ENCODE measurements around the gene PAPPA.

The PAPPA gene

GRCh38 chr9:116152941-116153764, 438 bp upstream of the PAPPA start:
- DNase-seq (ENCODE audit: low read depth in 2 of 2), result no peak

DNA sequence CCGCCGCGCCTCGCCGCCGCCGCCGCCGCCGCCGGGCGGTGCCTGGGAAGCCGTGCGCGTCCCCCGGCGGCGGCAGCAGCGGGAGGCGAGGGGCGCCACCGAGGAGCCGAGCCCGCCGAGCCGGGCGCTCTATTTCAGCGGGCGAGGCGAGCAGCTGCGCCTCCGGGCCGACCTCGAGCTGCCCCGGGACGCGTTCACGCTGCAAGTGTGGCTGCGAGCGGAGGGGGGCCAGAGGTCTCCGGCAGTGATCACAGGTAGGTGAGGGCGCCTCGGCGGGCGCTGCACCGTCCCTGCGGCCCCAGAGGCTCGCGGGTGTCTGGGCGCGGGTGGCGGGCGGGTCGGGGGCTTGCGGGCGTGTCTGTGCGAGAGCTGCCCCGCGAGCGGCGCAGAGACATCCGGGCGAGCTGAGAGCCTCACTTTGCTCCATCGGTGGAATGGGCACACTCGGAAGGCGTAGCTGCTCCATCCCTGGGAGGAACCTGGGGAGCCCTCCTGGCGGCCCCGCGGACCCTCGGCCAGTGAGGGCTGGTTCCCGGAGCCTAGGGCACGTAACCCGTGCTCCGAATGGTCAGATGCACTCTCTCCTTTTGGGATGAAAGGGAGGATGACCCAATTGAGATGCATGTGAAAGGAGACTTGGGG, 864 bp downstream of the PAPPA start:
- DNase-seq (ENCODE audit: low read depth in 2 of 2), result no peak

- no peak for DNase-seq (ENCODE audit: low read depth in 2 of 2)
Observed at GRCh38 chr9:116154976-116155697, 1.5 kb downstream of the PAPPA start.

DNA sequence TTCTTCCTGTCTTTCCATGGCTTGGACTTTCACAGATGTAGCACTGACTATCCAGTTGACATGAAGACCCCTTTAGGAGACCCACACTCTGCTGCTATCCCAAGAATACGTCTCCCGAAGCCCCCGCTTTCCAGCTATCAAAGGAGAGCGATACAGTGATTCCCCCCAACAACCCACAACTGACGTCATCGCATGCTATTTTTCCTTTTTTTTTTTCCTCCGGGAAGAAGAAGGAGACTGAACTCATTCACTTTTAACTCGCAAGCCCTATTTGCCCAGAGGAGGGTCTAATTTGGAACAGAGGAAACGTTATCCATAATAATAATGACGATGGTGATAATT, 2.1 kb downstream of the PAPPA start:
- no peak for DNase-seq (ENCODE audit: low read depth in 2 of 2)

DNA sequence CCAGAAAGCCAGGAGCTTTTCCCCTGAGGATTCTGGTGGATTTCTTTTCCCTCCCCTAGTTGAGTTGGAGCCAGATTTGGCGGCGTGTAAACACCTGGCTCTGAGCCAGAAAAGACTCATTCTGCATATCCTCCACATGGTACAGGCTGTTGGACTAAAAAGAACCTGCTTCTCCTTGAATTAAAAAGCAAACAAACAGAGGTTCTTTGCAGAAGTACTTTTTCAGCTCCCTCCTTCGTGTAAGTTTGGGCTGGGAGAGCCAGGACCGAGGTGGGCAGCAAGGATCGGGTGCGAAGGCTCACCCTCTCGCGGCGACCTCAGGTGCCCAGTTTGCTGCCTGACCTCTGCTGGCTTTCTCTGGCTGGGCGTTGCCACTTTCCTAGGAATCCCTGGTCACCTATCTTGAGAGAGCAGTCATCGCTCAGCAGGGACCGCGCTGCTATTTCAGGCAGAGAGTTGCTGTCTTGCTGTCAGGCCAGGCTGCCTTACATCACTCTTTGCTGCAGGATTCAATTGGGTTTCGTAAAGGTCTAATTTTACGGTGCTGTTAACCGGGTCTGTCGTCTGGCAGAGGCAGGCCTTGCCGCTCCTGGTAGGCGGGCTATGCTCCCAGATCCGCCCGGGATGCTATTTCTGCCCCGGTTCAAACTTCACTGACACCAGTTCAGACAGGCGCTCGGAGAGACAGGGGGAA, 3.2 kb downstream of the PAPPA start:
- no peak for DNase-seq (ENCODE audit: low read depth in 2 of 2)

DNA sequence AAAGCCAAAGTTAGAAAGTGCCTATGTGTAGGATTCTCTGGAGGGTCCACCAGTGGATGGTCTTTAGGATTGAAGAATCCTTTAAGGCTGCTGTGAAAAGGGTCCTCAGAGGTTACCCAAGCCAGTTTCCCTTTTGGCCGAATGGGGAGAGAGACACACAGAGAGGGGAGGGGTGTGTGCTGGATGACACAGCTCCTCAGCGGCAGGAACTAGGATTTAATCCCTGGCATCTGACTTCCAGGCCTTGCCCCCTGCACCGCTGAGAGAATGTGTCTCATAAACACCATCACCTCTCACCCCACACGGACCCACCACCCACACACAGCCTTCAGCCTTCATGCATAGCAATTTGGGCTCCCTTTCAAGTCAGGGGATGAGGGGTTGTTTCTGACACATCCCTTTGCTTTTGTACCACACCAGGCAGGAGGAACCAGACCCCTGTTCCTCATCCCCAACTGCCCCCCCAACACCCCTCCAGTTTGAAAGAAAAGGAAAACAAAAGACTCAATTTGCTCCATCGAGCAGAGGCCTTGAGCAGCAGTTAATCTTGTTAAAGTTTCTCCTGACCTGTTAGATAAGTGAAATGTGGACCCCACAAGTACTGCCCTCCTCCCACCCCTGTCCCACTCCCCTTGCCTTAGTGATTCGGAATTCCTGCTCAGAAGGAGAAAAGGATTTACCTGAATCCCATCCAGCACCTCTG, 4.0 kb downstream of the PAPPA start:
- DNase-seq (ENCODE audit: low read depth in 2 of 2), result no peak

DNA sequence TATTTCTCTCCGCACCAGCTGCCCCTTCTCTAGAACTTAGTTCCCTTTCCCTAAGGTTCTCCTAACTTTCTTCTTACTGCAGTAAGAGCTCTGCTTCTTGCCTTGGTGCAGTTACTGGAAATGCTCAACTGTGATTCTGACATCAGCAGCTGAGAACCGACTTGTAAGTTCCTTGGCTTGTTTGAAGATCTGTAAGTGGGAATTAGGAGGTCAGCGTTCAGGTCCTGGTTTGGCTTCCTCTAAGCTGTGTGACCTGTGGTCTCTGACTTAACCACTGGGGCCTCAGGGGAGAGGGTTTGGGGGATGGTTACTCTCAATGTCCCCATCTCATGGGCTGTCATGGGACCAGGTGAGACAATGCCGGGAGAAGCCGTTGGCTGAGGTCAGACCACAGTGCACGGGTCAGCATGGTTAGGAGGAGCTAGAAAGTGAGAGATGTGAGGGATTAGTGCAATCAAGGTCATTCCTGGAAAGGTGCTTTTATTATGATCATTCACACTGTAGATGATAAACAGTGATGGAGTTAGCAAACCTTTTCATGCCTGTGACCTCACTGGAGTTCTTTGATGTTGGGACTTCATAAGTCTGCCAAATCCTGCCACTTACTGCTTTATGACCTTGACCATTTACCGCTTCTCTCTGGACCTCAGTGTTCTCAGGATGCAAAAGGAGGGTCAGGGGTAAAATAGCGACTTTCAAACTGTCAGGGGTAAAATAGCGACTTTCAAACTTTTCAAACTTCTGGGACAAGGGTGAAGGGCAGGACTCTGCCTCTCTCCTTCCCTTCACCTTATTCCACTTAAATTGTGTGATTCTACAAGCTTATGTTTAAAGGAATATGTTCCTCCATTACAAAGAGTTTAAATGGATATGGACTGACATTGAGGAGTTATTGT, 7.3 kb downstream of the PAPPA start:
- no peak for DNase-seq (ENCODE audit: low read depth in 2 of 2)

GRCh38 chr9:116162241-116162781, 8.7 kb downstream of the PAPPA start:
- DNase-seq (ENCODE audit: low read depth in 2 of 2), result no peak

- no peak for DNase-seq (ENCODE audit: low read depth in 2 of 2)
Observed at GRCh38 chr9:116163293-116164055, 9.9 kb downstream of the PAPPA start.

DNA sequence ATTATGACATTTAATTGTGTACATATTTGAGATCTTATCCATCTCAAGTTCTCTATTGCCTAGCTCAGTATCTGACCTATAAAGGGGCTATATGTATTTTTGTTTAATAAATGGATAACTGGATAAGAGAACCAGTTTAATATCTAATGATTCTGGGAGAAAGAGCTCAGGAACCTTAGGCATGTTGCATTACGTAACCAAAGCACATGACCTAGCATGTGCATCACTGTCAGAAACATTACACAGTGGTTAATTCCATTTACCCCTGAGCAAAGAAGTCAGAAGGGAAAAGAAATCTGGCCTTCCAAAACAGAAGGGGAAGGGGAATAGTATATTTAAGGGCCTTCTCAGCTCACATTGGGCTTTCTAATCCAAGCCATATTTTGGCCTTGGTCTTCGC, 12.3 kb downstream of the PAPPA start:
- DNase-seq (ENCODE audit: low read depth in 2 of 2), result no peak

GRCh38 chr9:116166713-116167112, 13.1 kb downstream of the PAPPA start:
- no peak for DNase-seq (ENCODE audit: low read depth in 2 of 2)

DNA sequence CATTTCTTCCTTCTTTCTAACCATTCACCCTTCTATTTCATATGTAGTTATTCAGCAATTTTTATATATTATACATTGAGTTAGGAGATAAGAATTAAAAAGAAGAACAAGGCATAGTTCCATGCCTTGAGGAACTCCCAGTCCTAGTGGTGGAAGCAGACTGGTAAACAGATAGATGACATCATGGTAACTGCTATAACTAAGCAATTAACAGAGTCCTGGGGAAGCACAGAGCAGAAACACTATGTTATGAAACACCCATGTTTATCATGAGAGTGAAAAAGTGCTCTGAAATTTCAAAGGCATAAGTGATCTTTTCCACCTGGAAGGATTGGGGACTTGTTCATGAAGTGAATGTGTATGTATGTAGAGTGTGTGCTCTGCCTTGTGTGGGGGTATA, 14.6 kb downstream of the PAPPA start:
- DNase-seq (ENCODE audit: low read depth in 2 of 2), result no peak

DNA sequence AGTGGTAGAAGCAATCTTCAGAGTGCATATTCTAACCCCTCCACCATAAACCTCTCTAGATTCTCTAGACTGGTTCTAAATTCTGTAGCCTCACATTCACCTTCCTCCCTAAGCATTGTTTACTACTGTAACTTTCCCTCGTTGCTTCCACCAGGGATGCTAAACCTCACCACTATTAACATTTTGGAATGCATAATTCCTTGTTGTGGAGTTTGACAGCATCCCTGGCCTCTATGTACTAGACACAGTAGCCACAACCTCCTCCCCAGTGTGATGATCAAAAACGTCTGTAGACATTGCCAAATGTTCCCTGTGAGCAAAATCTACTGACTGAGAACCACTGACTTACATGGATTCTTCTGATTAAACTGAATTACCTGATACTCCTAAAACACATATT, 18.6 kb downstream of the PAPPA start:
- DNase-seq (ENCODE audit: low read depth in 2 of 2), result no peak

GRCh38 chr9:116174347-116174746, 20.8 kb downstream of the PAPPA start:
- DNase-seq (ENCODE audit: low read depth in 2 of 2), result no peak

- no peak for DNase-seq (ENCODE audit: low read depth in 2 of 2)
Observed at GRCh38 chr9:116175614-116176013, 22.0 kb downstream of the PAPPA start.

- DNase-seq (ENCODE audit: low read depth in 2 of 2), result no peak
Observed at GRCh38 chr9:116178481-116179211, 25.1 kb downstream of the PAPPA start.

DNA sequence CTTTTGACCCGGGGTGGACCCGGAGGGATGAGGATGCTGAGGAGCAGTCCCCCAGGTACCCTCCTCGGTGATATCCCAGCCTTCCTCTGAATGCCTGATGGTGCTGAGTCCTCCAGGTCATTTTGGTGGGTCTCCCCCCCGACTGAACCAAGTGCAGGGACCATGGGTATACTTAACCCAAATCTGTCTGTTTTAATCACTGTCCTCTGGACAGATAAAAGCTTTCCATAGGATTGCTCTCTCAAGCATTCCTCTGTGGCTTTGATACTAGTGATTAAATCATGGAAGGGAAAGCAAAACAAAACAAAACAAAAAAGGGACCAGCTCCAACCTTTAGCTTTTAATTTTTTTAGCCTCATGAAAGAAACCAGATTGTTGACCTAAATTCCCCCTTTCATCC, 26.0 kb downstream of the PAPPA start:
- DNase-seq (ENCODE audit: low read depth in 2 of 2), result no peak

- DNase-seq (ENCODE audit: low read depth in 2 of 2), result no peak
Observed at GRCh38 chr9:116181853-116182610, 28.4 kb downstream of the PAPPA start.

Measured in stimulated activated CD8-positive, alpha-beta memory T cell treated with anti-CD3 and anti-CD28 coated beads, Interleukin-15, amount 100 ng/mL, for 4 hours (primary cell).